Measurements from ENCODE around the gene ZNF563. TPM values are rescaled to one million over a fixed set of nuclear protein-coding genes. Genes with fewer than 3 reads are reported as not detected.

Gene ZNF563
- total RNA-seq, 1 donor from 2014 or later = not detected

GRCh38 chr19:12346896-12347295 is 13.5 kb upstream of the ZNF563 start:
- DNase-seq (ENCODE audit: low spot score in 2 of 2) = no peak
- Histone ChIP-seq H3K36me3 (peaks cover 30 to 55% of the 10 kb centered on the region in 2 donors), H3K4me3 (no peak overlapping the region), H3K27ac (no peak overlapping the region), H3K27me3 (no peaks in the 10 kb centered on the region), H3K4me1 (no peaks in the 10 kb centered on the region), H3K9me3 (peaks cover 57 to 100% of the 10 kb centered on the region in 2 donors)
- intact Hi-C loops (cut with DNase I) = no loop called here
- TF ChIP-seq CTCF (IDR thresholded peaks at IDR 0.05) = no peak

- no peak overlapping the region for H3K27ac ChIP-seq
- H3K36me3 ChIP-seq = peaks cover 13 to 38% of the 10 kb centered on the region in 2 donors
- no peaks in the 10 kb centered on the region for H3K4me1 ChIP-seq
- no peak for DNase-seq (ENCODE audit: low spot score in 2 of 2)
- TF ChIP-seq CTCF (IDR thresholded peaks at IDR 0.05) = no peak
- peaks cover 40 to 93% of the 10 kb centered on the region in 2 donors for H3K9me3 ChIP-seq
- no peaks in the 10 kb centered on the region for H3K27me3 ChIP-seq
- intact Hi-C loops (cut with DNase I) = no loop called here
- no peak overlapping the region for H3K4me3 ChIP-seq
Measured at GRCh38 chr19:12345197-12345596, 11.8 kb upstream of the ZNF563 start.

- Histone ChIP-seq H3K4me1 (peaks cover 0 to 2% of the 10 kb centered on the region in 2 donors), H3K27me3 (no peaks in the 10 kb centered on the region), H3K9me3 (no peaks in the 10 kb centered on the region), H3K27ac (peak overlapping the region in 1 of 2 donors; percentile 95), H3K36me3 (no peaks in the 10 kb centered on the region), H3K4me3 (no peak overlapping the region)
- no peak for DNase-seq (ENCODE audit: low spot score in 2 of 2)
- no peak for TF ChIP-seq CTCF (IDR thresholded peaks at IDR 0.05)
- intact Hi-C loops (cut with DNase I) = loop anchor here (5.0 to 10.0 kb wide), 3 partner anchors 71 to 283 kb away; partner anchors contain the start of genes ZNF490, ZNF791, ZNF799 and ZNF844
Measured at GRCh38 chr19:12331211-12331941, 2.1 kb downstream of the ZNF563 start.

GRCh38 chr19:12330340-12330739 is 3.1 kb downstream of the ZNF563 start:
- Histone ChIP-seq H3K4me3 (no peak overlapping the region), H3K27ac (no peak overlapping the region), H3K36me3 (no peaks in the 10 kb centered on the region), H3K9me3 (no peaks in the 10 kb centered on the region), H3K4me1 (peaks cover 0 to 2% of the 10 kb centered on the region in 2 donors), H3K27me3 (no peaks in the 10 kb centered on the region)
- no peak for TF ChIP-seq CTCF (IDR thresholded peaks at IDR 0.05)
- intact Hi-C loops (cut with DNase I) = loop anchor here (5.0 to 10.0 kb wide), 3 partner anchors 72 to 284 kb away; partner anchors contain the start of genes ZNF490, ZNF791, ZNF799 and ZNF844
- no peak for DNase-seq (ENCODE audit: low spot score in 2 of 2)

- Histone ChIP-seq H3K36me3 (peaks cover 24 to 39% of the 10 kb centered on the region in 2 donors), H3K4me1 (no peaks in the 10 kb centered on the region), H3K4me3 (no peak overlapping the region), H3K27ac (no peak overlapping the region), H3K9me3 (peaks cover 0 to 15% of the 10 kb centered on the region in 2 donors), H3K27me3 (no peaks in the 10 kb centered on the region)
- intact Hi-C loops (cut with DNase I) = no loop called here
- DNase-seq (ENCODE audit: low spot score in 2 of 2) = no peak
- no peak for TF ChIP-seq CTCF (IDR thresholded peaks at IDR 0.05)
Measured at GRCh38 chr19:12325690-12326089, 7.7 kb downstream of the ZNF563 start.
